ENCODE results near the gene FERMT3. TPM values are rescaled to one million over a fixed set of nuclear protein-coding genes. Genes with fewer than 3 reads are reported as not detected.
A peak's percentile ranks its signal among the peaks of the same experiment; 100 is the strongest.

The FERMT3 gene
- total and polyA plus RNA-seq, 9 donors, result 2.2 to 19.7 (median 6.4) TPM

- intact Hi-C loops (cut with DNase I), result loop anchor here in 2 of 4 donors (10.0 kb wide), 1 partner anchor 58 kb away; the partner anchor contains the start of gene FERMT3 (in 2 of the 2)
- no peak for DNase-seq
- H3K36me3 ChIP-seq, result no peaks in the 10 kb centered on the region
- H3K4me1 ChIP-seq (ENCODE audit: insufficient read depth), result peaks cover 4% of the 10 kb centered on the region
- H3K4me3 ChIP-seq, result no peak overlapping the region
- TF ChIP-seq EP300 (IDR thresholded peaks at IDR 0.05) (no peak), POLR2A (IDR thresholded peaks at IDR 0.05) (no peak)
- TF ChIP-seq, protein P1, sequence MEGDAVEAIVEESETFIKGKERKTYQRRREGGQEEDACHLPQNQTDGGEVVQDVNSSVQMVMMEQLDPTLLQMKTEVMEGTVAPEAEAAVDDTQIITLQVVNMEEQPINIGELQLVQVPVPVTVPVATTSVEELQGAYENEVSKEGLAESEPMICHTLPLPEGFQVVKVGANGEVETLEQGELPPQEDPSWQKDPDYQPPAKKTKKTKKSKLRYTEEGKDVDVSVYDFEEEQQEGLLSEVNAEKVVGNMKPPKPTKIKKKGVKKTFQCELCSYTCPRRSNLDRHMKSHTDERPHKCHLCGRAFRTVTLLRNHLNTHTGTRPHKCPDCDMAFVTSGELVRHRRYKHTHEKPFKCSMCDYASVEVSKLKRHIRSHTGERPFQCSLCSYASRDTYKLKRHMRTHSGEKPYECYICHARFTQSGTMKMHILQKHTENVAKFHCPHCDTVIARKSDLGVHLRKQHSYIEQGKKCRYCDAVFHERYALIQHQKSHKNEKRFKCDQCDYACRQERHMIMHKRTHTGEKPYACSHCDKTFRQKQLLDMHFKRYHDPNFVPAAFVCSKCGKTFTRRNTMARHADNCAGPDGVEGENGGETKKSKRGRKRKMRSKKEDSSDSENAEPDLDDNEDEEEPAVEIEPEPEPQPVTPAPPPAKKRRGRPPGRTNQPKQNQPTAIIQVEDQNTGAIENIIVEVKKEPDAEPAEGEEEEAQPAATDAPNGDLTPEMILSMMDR (IDR thresholded peaks at IDR 0.05), result no peak
- 77 to 80% (median 79%) methylated on average over 29 of the region's 29 CpGs for WGBS, 3 donors
- no peaks in the 10 kb centered on the region for H3K9me3 ChIP-seq
- no peaks in the 10 kb centered on the region for H3K27me3 ChIP-seq
- no peak overlapping the region for H3K27ac ChIP-seq
Measured at GRCh38 chr11:64263021-64263946, 56.8 kb downstream of the FERMT3 start.

DNA sequence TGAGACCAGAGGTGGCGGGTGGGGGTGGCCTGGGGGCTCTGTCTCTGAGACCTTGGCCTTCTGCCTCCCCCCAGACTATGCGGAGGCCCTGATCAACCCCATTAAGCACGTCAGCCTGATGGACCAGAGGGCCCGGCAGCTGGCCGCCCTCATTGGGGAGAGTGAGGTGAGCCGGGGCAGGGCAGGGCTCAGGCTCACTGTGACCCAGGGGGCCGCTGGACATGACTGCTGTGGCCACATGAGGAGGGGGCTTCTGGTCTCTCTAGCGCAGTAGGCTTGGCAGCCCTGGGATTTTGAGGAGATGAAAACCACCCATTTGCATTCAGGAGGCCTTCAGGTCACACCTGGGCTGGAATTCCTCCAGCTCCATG, 57.4 kb downstream of the FERMT3 start:
- Histone ChIP-seq H3K27ac (no peak overlapping the region), H3K4me3 (no peak overlapping the region), H3K27me3 (no peaks in the 10 kb centered on the region), H3K36me3 (no peaks in the 10 kb centered on the region), H3K9me3 (no peaks in the 10 kb centered on the region), H3K4me1 (ENCODE audit: insufficient read depth) (peaks cover 9% of the 10 kb centered on the region)
- WGBS, 3 donors, result 83 to 84% (median 83%) methylated on average over 8 of the region's 8 CpGs
- no peak for TF ChIP-seq POLR2A (IDR thresholded peaks at IDR 0.05)
- intact Hi-C loops (cut with DNase I), result loop anchor here in 2 of 4 donors (10.0 kb wide), 1 partner anchor 59 kb away; the partner anchor contains the start of gene FERMT3 (in 2 of the 2)
- DNase-seq, result no peak

DNA sequence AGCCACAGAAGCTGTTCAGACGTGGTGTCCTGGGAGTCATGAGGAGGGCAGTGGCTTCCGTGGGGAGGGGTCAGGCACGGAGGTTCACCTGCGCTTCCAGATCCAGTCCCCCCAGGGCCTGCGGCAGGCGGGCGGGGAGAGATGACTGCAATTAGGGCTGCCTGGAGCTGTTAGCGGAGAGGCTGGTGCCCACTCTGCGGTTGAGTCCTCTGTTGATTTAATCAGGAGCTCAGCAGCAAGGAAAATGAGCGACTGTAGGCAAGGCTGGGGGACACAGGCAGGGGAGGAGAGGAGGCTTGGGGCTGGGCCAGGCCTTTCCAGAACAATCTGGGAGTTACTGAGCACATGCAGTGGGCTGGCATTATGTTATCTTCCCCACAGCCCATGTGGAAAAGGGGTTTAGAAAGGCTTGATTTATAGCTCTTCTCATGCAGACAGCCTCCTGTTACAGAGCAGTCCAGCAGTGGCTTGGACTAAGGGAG, 57.9 kb downstream of the FERMT3 start:
- H3K27me3 ChIP-seq, result no peaks in the 10 kb centered on the region
- no peak overlapping the region for H3K4me3 ChIP-seq
- H3K36me3 ChIP-seq, result no peaks in the 10 kb centered on the region
- no peak for DNase-seq
- TF ChIP-seq POLR2A (IDR thresholded peaks at IDR 0.05) (no peak), EP300 (IDR thresholded peaks at IDR 0.05) (no peak)
- TF ChIP-seq, protein P1 (IDR thresholded peaks at IDR 0.05), result no peak
- H3K9me3 ChIP-seq, result no peaks in the 10 kb centered on the region
- intact Hi-C loops (cut with DNase I), result loop anchor here in 2 of 4 donors (10.0 kb wide), 1 partner anchor 60 kb away; the partner anchor contains the start of gene FERMT3 (in 2 of the 2)
- 82 to 87% (median 85%) methylated on average over 10 of the region's 10 CpGs for WGBS, 3 donors
- peaks cover 9% of the 10 kb centered on the region for H3K4me1 ChIP-seq (ENCODE audit: insufficient read depth)
- H3K27ac ChIP-seq, result no peak overlapping the region

DNA sequence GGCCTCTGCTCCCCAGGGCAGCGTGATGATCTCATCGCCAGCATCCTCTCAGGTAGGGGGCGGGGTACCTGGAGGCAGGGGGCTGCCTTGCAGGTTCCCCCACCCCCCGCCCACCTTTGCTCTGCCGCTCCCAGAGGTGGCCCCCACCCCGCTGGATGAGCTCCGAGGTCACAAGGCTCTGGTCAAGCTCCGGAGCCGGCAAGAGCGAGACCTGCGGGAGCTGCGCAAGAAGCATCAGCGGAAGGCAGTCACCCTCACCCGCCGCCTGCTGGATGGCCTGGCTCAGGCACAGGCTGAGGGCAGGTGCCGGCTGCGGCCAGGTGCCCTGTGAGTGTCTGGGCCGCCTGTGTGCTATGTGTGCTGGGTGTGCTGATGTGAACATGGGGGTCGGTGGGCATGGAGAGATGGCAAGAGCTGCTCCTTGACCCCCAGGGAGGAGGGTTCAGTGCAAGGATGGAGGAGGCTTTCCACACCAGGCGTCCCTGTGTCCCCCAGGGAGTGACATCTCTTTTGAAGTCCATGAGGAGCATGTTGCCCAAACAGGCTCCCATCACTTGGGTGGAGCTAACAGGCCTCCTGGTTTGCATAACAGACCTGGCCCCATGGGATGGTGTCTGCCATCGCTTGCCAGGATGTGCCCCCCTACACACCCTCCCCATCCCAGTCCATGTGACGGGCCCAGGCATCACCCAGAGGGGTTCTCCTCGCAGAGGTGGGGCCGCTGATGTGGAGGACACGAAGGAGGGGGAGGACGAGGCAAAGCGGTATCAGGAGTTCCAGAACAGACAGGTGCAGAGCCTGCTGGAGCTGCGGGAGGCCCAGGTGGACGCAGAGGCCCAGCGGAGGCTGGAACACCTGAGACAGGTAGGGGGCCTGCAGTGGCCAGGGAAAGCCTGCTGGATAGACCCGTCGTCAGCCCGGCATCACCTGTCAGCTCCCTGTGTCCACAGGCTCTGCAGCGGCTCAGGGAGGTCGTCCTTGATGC, 58.9 kb downstream of the FERMT3 start:
- Histone ChIP-seq H3K4me3 (no peak overlapping the region), H3K9me3 (no peaks in the 10 kb centered on the region), H3K4me1 (ENCODE audit: insufficient read depth) (peaks cover 9% of the 10 kb centered on the region), H3K36me3 (no peaks in the 10 kb centered on the region), H3K27ac (no peak overlapping the region), H3K27me3 (no peaks in the 10 kb centered on the region)
- TF ChIP-seq POLR2A (IDR thresholded peaks at IDR 0.05) (no peak), EP300 (IDR thresholded peaks at IDR 0.05) (no peak)
- TF ChIP-seq, protein P1 (IDR thresholded peaks at IDR 0.05), result no peak
- peak in 3 of 5 donors; percentile 24 to 50 (median 37) for DNase-seq
- 88 to 93% (median 90%) methylated on average over 35 of the region's 35 CpGs for WGBS, 3 donors
- intact Hi-C loops (cut with DNase I), result loop anchor here in 2 of 4 donors (10.0 kb wide), 1 partner anchor 61 kb away; the partner anchor contains the start of gene FERMT3 (in 2 of the 2)
